GM19468 (cell line): ENCODE measurements around the gene C9orf50.
"Not testable (repeated sequence)": the region's sequence is repeated elsewhere in the genome, so short reads cannot be mapped to it uniquely, and the experiment has no call there.

Source experiments
- ATAC-seq: cut with Tn5 transposase; IDR thresholded peaks from one replicate; pipeline ENCODE4 v1.9.1; 2021; ENCODE audit warnings: mild to moderate bottlenecking, moderate library complexity, moderate number of reproducible peaks; ENCODE audit not compliant: unreplicated experiment; ENCODE audit errors: extremely low read depth

C9orf50 gene

DNA sequence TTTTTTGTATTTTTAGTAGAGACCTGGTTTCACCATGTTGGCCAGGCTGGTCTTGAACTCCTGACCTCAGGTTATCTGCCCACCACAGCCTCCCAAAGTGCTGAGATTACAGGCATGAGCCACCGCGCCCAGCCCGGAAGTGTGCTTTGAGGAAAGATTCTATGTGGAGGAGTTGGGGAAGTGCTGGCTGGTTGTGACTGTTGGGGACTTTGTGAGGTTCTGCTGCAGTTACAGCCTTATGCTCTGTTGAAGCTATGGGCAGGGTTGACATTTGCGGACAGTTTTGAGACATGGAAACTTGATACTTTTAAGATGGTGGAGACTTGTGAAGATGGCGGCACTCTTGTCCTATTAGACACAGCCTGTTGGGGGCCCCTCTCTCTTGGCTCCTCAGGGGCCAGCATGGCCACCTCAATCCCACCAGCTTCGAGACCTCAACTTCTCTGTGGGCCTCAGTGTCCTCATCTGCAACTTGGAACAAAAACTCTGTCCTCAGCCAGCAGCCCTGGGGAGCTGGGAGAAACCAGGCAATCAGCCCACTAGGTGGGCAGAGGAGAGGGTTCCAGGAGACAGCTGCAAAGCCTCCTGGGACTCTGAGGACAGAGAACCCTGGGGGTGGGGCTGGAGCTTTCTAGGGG is 24.9 kb downstream of the C9orf50 start:
- no peak for ATAC-seq

DNA sequence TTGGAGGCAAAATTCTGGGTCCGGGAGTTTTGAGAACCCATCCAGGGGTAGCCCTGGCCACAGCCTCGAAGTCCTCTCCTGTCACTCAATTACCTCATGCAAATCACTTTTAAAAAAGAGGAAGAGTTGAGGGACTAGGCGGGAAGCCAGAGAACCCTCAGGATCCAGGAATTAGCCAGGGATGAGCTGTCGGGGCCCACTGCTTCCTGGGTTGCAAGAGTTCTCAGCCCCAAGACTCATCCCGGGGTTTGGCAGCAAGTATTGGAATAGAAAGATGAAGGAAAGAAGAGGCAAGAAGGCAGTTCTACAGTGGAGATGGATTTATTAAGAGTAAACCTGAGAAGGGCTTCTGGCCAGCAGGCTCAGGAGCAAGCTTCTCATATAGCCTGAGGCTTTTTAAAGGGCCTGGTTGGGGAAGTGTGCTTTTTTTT is 25.6 kb downstream of the C9orf50 start:
- no peak for ATAC-seq

DNA sequence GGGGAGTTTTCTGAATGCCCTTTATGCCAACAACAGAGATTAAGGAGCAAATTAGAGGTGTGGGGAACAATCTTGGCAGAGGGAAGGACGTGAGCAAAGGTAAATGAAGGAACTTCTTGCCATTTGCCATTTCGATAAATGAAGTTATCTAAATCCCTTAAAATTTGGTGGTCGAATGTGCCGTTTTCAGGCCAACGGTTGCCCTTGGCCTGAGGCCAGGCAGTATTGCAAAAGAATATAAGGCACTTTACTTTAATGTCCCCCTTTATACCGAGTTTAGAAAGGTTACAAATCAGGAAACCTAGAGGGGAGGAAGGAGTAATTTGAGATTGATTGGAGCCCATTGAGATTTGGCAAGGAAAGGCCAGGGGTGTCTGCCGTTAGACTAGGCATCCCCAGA is 26.3 kb downstream of the C9orf50 start:
- no peak for ATAC-seq

DNA sequence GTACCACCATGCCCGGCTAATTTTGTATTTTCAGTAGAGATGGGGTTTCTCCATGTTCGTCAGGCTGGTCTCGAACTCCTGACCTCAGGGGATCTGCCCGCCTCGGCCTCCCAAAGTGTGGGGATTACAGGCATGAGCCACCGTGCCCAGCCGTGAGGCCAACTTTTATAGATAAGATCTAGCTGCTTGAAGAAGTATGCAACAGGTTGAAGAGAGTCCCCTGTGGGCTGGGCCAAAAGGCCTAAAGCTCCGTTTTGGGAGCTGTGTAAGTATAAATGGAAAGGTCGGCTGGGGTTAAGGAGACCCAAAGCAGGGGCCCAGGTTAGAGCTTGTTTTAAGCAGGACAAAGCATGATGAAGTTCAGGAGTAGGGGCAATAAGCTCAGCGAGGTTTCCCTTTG is 28.1 kb downstream of the C9orf50 start:
- ATAC-seq, result not testable (repeated sequence)

DNA sequence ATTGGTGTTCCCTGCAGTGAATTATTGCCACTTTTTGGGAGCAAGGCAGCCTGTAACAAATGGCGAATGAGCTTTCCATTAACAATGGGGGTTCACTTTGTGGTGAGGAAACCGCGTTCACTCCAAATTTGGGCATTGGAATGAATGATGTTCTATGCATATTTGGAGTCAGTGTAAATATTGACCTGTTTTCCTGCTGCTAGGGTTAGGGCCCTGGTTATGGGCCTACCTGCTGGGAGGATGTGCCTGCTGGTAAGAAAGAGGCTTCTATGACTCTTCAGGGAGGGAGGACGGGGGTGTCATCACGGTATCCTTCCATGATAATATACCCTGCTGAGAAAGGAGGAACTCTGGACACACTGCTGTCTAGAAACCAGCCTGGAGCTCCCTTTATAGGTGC is 29.0 kb downstream of the C9orf50 start:
- no peak for ATAC-seq

DNA sequence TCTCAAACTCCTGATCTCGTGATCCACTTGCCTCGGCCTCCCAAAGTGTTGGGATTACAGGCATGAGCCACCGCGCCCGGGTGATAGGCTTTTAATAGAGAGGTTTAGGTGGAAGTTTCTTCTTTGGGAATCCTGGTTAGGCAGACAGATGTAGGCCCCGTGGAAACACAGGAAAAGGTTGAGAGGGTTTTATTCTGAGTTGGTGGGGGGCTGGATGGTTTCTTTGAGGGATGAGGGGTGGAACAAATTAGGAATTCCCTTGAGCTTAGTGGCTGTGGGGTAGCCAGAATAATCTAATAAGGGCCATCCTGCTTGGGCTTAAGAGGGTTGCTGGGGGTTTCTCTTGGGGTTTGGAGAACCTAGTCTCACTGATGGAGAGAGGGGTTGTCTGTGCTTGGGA is 30.4 kb downstream of the C9orf50 start:
- no peak for ATAC-seq

DNA sequence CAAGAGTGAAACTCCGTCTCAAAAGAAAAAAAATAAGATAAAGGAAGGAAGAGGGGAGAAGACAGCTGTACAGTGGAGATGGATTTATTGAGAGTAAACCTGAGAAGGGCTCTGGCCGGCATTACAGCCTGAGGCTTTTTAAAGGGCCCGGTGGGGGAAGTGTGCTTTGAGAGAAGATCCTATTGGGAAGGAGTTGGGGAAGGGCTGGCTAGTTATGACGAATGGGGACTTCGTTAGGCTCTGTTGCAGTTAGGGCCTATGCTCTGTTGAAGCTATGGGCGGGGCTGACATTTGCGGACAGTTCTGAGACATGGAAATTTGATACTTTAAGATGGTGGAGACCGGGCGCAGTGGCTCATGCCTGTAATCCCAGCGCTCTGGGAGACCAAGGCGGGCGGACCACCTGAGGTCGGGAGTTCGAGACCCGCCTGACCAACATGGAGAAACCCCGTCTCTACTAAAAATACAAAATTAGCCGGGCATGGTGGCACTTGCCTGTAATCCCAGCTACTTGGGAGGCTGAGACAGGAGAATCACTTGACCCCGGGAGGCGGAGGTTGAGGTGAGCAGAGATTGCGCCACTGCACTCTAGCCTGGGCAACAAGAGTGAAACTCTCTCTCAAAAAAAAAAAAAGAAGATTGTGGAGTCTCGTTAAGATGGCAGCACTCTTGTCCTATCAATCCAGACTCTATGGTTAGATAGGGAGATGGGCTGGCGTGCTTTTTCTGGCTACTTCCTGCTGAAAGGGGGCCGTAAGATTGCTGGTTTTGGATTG is 33.2 kb downstream of the C9orf50 start:
- ATAC-seq, result no peak

DNA sequence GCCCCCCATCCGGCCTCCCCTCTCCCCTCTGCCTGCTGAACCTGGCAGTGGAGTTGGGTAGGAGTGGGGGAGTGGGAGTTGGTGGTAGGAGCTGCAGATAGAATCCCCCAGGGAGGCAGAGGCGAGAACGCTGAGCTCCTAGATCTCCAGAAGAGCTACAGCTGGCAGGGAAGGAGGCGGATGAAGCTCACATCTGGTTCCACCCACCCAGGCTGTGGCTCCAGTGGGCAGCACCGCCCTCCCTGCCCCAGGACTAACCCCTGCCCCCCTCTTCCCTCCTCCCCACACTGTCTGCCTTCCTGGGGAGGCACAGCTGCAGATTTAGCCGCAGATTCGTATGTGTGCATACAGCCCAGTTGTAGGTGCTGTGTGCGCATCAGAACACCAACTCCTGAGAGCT is 34.2 kb downstream of the C9orf50 start:
- ATAC-seq, result no peak

DNA sequence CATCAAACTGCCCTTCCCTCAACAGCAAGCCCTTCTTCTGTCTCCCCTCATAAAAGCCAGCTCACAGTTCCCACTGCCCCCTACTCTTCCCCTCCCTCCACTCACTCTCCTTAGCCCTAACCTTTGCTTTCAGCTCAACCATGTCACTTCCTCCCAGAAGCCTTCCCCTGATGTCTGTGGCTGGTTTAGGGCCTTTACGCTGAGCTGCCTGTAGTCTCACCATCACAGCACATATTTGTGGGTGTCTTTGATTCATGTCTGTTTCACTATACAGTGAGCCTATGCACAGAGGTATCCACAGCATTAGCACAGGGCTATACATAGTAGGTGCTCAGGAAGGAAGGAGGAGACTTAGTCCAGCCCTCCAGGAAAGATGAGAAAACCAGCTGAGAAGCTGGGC is 34.7 kb downstream of the C9orf50 start:
- no peak for ATAC-seq

DNA sequence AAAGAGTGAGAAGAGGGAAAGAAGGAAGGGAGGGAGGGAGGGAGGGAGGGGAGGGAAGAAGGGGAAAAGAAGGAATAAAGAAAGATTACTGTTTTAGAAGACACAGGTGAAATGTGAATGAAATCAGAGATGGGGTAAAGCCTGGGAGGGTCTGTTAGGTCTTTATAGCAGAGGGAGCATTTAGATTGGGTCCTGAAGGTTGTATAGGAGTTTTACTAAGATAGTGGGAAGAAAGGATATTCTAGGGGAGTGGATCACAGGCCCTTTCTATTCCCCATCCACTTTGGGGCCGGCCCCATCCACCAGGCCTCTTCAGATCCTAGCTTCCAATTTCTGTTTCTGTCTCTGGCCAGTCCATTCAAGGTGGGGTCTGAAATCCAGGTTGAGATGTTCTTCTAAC is 35.5 kb downstream of the C9orf50 start:
- ATAC-seq, result no peak

DNA sequence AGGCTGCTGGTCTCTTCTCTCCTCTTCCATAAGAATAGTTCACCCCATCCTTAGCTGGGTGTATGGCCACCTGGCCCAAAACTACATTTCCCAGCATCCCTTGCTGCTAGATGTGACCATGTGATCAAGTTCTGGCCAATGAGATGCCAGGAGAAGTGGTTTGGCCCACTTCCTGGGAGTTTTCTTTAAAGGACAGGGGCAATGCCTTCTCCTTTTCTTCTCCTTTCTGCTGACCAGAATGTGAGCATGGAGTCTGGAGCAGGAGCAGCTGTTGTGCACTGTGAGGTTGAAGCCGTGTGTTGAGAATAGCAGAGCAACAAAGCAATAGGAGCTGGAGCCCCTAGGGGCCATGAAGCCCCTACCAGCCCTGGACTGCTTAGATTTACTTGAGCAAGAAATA is 36.8 kb downstream of the C9orf50 start:
- ATAC-seq, result no peak

DNA sequence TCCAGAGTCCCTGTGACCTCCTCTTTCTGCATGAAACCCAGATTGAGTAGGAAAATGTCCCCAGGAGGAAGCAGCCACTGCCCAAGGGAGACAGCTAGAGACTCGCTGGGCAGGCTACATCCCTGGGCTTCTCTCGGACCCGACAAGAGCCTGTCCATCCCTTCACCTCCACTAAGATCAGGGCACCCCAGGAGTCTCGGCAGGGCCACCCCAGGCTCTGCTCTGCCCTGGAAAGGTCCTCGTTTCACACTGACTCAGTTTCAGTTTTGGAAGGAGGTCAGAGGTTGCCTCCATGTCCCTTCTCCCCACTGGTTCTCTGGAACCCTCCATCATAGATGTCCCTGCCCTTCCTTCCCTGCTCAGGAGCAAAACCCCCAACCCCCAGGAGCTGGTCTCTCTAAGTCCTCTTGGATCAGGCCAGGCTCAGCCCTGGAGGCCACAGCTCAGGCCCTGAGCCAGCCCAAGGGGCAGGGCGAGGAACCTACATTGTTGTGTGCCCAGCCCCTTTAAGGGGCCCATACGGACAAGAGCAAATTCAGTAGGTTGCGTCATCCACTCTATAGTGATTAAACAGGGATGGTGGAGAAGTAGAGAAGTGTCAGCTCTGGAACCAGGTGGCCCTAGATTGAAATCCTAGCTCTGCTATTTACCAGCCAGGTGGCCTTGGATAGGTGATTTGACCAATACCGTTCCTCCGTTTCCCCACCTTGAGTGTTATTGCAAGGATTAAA is 37.4 kb downstream of the C9orf50 start:
- no peak for ATAC-seq

DNA sequence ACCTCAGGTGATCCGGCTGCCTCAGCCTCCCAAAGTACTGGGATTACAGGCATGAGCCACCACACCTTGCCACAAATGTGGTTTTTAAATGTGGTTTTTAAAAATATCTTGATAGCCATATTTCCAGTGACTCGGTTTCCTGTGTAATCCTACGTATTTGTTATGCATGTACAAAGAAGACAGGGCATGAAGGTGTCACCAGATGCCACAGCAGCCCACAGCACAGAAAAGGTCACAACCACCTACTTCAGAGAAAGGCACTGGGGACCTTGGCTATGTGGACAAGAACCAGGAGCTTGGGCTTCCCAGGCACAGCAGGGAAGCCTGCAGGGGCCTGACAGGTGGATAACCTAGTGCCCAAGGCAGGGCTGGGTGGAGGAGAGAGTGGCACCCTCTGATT is 38.0 kb downstream of the C9orf50 start:
- no peak for ATAC-seq

DNA sequence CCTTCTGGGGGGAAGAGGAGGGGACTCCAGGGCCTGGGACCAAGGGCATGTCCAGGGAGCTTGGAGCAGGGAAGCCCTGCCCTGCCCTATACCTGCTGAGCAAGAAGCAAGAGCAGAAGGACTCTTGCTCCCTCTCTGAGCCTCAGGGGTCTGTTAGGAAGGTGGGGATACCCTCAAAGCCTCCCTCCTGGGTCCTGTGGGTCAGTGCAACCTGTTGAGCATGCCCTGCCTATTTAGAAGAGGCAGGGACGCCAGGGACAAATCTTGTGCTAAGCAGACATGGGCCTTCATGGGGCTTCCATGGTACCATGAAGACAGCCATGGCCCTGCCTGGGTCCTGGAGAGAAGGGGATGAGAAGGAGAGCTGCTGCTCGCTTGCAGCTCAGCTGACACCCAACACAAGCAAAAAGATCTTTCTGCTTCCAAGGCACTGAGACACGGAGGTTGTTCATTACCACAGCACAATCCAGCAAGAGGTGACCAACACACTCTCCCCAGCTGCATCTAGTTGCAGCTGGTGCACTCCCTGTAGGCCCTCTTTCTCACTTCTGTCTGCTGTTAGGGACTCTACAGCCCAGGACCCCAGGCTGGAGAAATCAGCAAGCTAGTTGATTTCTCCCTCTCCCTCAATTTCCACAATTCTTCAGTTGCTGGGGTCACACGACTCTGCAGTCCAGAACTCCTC is 39.3 kb downstream of the C9orf50 start:
- ATAC-seq, result no peak

DNA sequence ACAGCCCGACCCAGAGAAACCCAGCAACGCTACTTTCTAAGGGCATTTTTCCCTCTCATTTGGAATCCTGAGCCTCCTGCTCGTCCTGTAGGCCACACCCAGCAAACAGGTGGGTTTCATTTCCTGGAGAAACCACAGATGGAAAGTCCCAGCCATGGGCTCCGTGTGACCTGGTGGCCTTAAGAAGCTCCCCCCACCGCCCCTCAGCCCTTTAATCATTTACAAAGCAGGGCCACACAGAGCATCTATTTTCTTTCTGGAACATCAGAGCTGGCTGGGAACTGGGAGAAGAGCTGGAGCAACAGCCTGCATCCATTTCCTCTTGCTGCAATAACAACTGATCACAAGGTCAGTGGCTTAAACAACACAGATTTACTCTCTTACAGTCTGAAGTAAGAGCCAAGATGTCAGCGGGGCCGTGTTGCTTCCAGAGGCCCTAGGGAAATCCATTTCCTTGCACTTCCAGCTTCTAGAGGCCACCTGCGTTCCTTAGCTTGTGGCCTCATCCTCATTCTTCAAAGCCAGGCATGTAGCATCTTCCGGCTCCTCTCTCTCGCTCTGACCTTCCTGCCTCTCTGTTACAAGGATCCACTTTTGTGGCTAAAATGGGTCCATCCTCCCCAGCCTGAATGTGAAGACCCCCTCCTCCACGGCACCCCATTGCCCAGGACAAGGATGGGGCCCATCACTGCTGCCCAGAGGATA is 40.5 kb downstream of the C9orf50 start:
- ATAC-seq, result no peak

DNA sequence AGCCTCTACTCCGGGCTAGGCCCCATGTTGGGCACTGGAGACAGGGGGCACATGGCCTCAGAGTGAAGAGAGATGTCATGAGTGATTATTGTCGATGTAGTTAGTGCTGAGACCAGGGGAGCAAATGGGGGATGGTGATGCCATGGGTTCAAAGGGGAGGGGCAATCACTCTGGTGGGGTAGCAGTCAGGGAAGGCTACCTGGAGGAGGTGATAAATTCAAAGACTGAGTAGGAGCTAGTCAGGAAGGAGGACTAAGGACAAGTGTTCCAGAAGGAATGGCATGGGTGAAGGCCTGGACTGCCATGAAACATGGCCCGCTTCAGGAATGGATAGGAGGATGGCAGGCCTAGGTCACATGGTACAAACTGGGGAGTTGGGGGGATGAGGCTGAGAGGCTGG is 41.6 kb downstream of the C9orf50 start:
- ATAC-seq, result no peak

DNA sequence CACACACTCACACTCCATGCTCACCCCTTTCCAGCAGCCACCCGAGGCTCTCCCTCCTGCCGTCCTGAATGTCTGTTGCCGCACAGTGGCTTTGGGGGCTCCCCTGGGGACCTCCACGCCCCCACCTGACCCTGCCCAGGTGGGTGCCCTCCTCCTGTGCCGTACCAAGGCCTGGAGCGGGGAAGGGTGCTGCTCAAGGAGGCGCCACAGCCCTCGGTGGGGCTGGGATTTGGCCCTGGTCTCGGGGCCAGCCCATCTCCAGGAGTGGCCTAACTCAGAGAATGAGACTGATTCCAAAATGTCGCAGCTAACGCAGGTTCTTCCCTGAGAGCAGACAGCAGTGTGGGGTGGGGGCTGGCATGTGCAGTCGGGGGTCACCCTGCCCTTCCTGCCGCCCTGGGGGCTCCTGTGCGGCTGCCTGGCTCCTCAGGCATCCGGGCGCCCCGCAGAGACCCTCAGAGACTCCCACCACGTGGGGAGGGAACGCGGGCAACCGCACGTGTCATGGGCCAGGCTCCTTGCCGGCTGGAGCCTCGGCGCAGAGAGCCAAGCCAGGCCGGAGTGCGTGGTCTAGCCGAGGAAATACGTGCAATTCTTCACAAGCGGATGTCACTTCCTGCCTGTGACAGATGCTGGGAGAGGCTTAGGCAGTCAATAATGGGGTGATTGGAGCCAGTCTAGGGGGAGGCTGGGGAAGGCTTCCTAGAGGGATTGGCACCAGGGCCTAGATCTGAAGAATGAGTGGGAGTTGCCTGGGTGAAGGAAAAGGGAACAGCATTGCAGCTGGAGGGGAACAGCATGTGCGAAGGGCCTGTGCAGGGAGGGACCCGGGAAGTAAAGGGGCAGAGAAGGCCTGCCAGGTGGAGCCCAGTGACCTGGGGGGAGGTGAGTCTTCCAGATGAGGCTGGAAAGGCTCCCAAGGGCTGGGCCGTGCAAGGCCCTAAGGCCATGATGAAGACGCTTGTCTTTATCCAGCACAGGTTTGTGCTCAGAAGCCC is 44.1 kb downstream of the C9orf50 start:
- no peak for ATAC-seq

DNA sequence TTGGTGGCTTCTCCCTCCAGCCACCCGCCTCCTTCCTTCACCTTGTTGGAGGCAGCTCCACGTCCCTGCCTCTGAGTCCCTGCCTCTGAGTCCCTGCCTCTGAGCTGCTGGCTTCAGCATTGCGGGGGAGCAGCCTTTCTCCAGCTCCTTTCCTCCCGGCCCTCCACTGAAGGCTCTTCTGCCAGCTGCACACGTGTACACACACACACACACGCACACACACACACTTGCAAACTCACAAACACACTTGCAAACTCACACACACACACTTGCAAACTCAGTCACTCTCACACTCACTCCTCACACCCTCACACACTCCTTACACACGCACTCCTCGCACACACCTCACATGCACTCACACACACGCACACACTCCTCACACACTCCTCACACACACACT is 45.1 kb downstream of the C9orf50 start:
- ATAC-seq, result no peak
